GM13977 (cell line): Measurements from ENCODE around the gene SH3BP4.
A peak's percentile ranks its signal among the peaks of the same experiment; 100 is the strongest.

Experiments
- DNase-seq: peaks from one replicate; pipeline ENCODE4 v3.0.0; 2012; ENCODE audit warnings: low spot score
- CTCF ChIP-seq: IDR thresholded peaks from 2 replicates; pipeline ENCODE4 v1.5.1; 2012; ENCODE audit warnings: mild to moderate bottlenecking, control low read depth; ENCODE audit not compliant: insufficient read depth; ENCODE audit errors: extremely low read depth, missing control alignments
- in situ Hi-C: fragments of 300-500 bp; cut with MboI; formaldehyde crosslinking; loops from one replicate; pipeline ENCODE4 v1.12.0; 2022; ENCODE audit warnings: low sequenced_read_pairs, low pct_unique_long_range_greater_than_20kb, mixed read lengths, inconsistent platforms; ENCODE audit not compliant: unreplicated experiment

The SH3BP4 gene, protein sequence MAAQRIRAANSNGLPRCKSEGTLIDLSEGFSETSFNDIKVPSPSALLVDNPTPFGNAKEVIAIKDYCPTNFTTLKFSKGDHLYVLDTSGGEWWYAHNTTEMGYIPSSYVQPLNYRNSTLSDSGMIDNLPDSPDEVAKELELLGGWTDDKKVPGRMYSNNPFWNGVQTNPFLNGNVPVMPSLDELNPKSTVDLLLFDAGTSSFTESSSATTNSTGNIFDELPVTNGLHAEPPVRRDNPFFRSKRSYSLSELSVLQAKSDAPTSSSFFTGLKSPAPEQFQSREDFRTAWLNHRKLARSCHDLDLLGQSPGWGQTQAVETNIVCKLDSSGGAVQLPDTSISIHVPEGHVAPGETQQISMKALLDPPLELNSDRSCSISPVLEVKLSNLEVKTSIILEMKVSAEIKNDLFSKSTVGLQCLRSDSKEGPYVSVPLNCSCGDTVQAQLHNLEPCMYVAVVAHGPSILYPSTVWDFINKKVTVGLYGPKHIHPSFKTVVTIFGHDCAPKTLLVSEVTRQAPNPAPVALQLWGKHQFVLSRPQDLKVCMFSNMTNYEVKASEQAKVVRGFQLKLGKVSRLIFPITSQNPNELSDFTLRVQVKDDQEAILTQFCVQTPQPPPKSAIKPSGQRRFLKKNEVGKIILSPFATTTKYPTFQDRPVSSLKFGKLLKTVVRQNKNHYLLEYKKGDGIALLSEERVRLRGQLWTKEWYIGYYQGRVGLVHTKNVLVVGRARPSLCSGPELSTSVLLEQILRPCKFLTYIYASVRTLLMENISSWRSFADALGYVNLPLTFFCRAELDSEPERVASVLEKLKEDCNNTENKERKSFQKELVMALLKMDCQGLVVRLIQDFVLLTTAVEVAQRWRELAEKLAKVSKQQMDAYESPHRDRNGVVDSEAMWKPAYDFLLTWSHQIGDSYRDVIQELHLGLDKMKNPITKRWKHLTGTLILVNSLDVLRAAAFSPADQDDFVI

DNA sequence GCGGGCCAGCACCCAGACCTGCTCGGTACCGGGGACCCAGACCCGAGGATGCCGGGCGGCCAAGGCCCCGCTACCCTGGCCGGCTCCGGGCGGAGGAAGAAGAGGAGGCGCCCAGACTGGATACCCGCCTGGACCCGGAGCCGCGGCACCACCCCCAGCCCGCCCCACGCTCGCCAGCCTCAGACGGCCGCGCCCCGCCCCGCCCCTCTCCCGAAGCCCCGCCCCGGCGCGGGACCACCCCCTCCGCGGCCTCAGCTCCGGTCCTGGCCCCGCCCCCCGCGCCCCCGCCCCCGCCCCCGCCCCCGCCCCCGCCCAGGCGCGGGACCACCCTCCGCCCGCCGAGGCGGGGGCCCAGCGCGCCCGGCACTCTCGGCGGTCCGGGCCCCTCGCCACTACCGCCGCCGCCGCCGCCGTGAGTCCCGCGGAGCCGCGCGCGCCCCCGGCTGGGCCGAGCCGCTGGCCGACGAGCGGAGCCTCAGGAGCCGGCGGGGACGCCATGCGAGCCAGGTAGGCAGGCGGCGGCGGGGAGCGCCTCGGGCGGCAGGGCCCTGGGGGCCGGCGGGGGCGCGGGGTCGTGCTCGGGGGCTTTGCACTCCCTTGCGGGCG is at the start of gene SH3BP4:
TSS of gene SH3BP4 (plus strand) at position 354 of the 606 bp plus-strand sequence. CDS start 82,986 bp downstream, outside the sequence.
- TF ChIP-seq CTCF, result no peak
- in situ Hi-C loops, result no loop called here
- DNase-seq, result peak; percentile 59

GRCh38 chr2:234904785-234905184 is 47.0 kb upstream of the SH3BP4 start:
- TF ChIP-seq CTCF, result no peak
- no peak for DNase-seq
- in situ Hi-C loops, result no loop called here

DNA sequence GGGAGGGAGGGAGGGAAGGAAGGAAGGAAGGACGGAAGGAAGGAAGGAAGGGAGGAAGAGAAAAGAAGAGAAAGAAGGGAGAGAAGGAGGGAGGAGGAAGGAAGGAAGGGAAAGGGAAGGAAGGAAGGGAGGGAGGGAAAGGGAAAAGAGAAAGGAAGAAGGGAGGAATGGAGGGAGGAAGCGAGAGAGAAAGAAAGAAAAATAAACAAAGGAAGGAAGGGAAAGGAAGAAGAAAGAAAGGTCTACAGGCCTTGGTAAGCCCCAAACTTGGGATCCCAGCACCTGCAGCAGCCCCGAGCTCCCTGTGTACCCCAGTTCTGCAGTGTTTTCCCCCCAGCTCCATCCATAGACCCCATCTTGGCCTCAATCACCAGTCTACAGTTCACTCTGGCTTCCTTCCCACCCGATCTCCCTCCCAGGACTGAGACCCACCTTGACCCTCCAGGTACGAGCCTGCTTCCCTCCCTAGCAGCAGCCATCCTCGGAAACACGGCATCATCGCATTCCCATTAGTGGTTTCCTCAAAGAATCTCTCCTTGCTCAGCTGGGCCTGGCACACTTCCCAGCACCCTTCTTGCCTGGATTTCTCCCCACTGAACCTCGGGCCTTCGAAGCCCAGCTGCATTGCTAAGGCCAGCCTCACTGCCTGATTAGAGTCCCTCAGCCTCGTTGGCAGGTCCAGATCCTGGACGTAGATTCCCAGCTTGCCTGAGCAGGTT is 46.1 kb upstream of the SH3BP4 start:
- DNase-seq, result no peak
- TF ChIP-seq CTCF, result no peak
- in situ Hi-C loops, result no loop called here

GRCh38 chr2:234910186-234910679 is 41.6 kb upstream of the SH3BP4 start:
- DNase-seq, result no peak
- TF ChIP-seq CTCF, result no peak
- in situ Hi-C loops, result no loop called here

- no peak for DNase-seq
- no peak for TF ChIP-seq CTCF
- in situ Hi-C loops, result no loop called here
Measured at GRCh38 chr2:234911271-234911670, 40.5 kb upstream of the SH3BP4 start.
